GM18517 (cell line): ENCODE results near the gene SLC11A2.

Source experiments
- ATAC-seq: cut with Tn5 transposase; IDR thresholded peaks from one replicate; pipeline ENCODE4 v1.9.1; 2021; ENCODE audit warnings: mild to moderate bottlenecking, moderate library complexity; ENCODE audit not compliant: unreplicated experiment

Gene SLC11A2

GRCh38 chr12:51025836-51026638 is at the start of gene SLC11A2:
Gene SLC11A2, minus strand, starts transcription at chr12:51026384. Its CDS starts 15,656 bp downstream, at chr12:51010728.
- peak; percentile 77 for ATAC-seq

DNA sequence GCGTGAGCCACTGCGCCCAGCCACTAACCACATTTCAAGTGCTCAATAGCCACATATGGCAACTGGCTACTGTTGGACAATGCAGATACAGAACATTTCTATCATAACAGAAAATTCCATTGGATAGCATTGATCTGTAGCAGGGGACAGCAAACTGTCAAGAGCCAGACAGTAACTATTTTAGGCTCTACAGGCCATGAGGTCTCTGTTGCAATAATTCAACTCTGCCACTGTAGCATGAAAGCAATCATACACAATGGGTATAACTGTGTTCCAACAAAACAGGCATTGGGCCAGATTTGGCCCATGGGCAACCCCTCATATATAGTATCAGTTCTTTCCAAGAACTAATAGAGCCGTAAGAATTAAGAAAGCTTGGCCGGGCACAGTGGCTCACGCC is 49.2 kb upstream of the SLC11A2 start:
- ATAC-seq, result no peak

DNA sequence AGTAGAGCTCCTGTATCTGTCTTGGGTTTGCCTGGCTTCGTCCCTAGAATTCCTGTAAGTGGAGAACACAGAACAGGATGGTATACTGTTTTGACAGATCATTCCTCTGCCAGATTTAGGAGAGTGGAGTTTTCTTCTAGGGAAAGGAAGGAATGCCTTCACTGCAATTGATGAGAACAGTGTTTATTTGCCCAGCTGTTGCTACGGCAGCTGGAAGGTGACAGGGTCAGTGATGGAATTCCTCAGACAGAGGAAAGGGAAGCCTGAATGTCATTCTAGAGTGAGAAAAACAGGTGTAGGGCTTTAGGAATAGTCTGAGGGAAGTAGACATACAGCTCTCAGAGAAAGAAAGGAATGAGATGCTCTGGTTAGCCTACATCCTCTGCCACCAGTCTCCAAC is 45.5 kb upstream of the SLC11A2 start:
- ATAC-seq, result no peak

- no peak for ATAC-seq
Observed at GRCh38 chr12:51070004-51070403, 43.8 kb upstream of the SLC11A2 start.

DNA sequence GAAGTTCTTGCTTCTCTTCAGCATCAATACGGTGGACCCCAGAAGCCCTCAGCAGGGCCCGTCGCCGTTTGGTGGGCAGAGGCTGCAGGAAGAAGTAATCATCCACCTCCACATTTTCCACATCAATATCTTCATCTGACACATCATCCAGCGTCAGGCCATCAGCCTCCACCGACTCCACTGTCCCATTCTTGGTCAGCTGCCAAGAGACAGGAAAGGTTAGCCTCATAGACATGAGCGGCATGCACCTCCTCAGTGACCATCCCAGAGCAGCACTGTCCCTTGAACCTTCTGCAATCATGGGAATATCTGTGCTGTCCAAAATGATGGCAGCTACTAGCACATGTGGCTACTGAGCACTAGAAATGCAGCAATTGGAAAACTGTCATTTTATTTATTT is 41.6 kb upstream of the SLC11A2 start:
- no peak for ATAC-seq

DNA sequence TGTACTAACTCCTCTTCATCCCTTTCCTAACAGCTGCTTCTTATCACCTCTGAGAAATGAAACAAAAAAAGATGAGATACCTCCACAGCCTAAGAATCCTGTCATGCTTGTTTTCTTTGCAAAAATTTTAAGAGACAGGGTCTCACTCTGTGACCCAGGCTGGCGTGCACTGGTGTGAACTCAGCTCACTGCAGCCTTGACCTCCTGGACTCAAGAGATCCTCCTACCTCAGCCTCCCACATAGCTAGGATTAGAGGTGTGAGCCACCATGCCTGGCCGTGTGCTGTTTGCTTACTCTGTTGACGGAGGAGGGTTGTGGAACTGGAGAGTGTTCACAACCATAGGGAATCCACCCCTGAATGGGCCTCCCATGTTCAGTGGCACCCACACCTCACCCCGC is 41.0 kb upstream of the SLC11A2 start:
- no peak for ATAC-seq

DNA sequence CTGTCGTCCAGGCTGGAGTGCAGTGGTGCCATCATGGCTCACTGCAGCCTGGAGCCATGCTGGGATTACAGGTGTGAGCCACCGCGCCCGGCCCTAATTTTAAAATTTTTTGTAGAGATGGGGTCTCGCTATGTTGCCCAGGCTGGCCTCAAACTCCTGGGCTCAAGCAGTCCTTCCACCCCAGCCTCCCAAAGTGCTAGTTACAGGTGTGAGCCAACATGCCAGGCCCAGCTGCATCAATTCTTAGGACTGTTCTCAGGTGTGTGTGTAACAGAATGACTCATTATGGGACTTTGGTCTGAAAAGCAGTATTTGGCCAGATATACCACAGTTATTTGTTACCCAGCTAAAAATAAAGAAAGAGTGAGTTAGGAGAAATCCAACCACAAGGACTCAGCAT is 39.3 kb upstream of the SLC11A2 start:
- no peak for ATAC-seq

DNA sequence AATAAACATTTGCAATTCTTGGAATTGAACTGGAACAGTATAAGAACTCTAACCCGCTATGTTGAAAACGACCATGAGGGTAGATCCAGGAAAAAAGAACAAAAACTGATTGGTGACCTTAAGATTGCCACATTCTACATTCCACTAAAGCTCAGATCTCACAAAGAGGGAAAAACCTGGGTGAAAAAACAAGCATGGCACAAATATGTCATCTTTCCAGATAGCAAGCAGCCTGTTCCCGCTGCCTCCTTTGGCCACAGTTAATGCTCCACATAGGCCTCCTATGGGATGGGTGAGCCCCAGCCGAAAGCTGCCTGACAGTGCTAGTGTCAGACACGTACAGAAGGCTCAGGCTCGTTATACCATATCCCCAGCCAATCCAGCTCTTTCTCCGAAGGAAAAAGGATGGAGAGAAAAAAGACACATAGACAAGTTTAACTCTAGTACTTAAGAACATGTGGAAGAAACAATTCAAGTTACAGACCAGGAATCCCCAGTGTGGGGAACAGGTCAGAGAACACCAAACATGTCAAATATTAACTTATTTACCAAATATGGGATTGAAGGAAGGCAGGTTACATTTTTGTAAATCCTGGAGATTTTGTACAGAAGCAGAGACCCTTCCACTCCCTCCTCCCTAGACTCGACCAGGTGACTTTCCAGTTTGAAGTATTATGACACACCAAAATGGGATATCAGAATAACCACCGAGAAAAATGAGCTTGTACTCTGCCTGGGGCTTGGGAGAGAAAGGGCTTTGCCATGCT is 36.6 kb upstream of the SLC11A2 start:
- no peak for ATAC-seq

- no peak for ATAC-seq
Observed at GRCh38 chr12:51059086-51059485, 32.9 kb upstream of the SLC11A2 start.

GRCh38 chr12:51056242-51056641 is 30.1 kb upstream of the SLC11A2 start:
- no peak for ATAC-seq

GRCh38 chr12:51055060-51055459 is 28.9 kb upstream of the SLC11A2 start:
- ATAC-seq, result no peak

DNA sequence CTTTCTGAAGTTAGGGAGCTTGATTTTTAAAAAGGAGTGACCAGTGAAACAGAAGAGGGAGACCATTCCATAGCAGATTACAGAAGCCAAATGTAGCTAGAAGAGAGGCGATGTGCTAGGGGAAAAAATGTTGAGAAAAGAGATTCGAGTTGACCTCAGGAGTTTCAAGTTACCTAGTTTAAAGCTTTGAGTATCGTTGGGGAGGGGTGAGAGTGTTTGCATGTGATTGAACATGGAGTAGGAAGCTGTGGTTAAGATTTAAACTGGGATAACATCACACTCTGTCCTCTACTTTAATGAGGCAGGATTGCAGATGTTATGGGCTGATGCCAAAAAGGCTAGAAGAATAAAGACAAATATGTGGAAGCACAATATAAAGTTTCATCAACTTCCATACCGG is 25.6 kb upstream of the SLC11A2 start:
- no peak for ATAC-seq

DNA sequence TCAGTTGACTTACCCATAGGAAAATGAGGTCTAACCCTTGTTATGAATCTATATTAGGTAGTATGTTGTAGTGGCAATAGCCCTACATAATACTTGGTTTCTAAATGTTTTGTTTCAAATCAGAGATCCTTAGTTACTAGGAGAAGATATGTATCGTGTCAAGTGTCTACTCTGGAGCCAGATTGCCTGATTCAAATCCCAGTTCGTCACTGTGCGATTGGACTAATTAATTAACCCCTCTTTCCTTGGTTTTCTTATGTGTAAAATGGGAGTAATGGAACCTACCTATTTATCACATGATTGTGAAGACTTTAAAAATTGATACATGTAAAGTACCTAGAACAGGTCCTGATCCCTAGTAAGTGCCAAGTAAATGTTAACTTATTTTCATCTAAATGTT is 23.3 kb upstream of the SLC11A2 start:
- ATAC-seq, result no peak

DNA sequence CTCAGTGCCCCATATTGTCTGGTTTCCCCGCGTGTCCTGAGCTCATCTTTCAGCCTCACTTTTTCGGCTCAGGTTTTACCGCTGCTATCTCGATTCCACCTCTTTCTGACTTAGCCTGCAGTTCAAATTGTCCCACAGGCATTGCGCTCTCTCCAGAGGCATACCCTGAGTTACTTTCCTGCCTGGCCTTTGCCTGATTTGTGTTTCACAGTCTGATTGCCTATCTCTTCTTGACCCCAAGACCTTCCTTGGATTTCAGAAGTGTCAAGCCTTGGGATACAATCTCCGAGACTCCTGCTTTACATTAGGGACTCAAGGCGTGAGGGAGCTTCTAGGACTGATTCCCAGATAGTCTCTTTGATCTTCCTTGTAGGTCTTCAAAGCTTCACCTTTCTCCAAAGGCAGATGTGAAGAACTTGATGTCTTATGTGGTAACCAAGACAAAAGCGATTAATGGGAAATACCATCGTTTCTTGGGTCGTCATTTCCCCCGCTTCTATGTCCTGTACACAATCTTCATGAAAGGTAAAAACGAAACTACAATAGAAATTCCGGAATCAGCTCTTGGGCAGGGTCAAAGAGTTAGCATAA is 22.6 kb upstream of the SLC11A2 start:
- no peak for ATAC-seq

- ATAC-seq, result peak; percentile 95
Observed at GRCh38 chr12:51047655-51048540, 21.7 kb upstream of the SLC11A2 start, which contains the start of gene LETMD1. Gene LETMD1, plus strand, starts transcription at chr12:51048327. Its CDS starts 30 bp downstream, at chr12:51048357.

DNA sequence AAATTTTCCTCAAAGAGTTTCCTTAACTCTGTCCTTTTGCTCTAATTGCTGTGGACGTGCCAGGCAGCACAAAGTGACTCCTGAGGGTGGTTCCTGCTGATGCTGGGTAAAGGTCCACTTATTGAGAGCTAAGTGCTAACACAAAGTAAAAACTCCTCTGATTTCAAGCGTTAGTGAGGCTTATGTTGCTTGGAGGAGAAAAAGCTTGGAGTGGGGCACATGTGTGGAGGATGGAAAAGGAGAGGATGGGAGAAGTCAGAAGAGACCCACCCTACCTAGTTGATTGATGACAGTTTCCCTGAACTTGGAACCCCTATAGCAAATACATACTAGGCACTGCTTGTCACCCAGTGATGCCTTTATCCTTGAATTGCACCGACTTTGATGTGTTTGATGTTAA is 10.1 kb upstream of the SLC11A2 start:
- no peak for ATAC-seq

- no peak for ATAC-seq
Observed at GRCh38 chr12:51033457-51034089, 7.4 kb upstream of the SLC11A2 start.

GRCh38 chr12:51033048-51033447 is 6.9 kb upstream of the SLC11A2 start:
- no peak for ATAC-seq

DNA sequence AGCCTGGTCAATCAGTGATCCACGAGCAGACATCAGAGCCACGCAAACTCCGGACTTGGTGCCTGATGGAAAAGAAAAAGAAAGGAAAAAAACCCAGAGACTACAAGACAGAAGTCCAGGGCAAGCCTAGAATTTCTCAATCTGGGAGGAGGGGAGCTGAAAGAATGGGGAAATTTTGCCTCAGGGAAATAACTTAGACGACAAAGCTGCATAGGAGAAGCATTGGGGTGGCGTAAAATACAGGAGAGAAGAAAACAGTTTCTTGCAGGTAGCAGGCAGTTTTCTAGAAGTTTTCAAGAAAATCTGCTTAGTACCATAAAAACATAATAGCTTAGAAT is 2.6 kb upstream of the SLC11A2 start:
- no peak for ATAC-seq

DNA sequence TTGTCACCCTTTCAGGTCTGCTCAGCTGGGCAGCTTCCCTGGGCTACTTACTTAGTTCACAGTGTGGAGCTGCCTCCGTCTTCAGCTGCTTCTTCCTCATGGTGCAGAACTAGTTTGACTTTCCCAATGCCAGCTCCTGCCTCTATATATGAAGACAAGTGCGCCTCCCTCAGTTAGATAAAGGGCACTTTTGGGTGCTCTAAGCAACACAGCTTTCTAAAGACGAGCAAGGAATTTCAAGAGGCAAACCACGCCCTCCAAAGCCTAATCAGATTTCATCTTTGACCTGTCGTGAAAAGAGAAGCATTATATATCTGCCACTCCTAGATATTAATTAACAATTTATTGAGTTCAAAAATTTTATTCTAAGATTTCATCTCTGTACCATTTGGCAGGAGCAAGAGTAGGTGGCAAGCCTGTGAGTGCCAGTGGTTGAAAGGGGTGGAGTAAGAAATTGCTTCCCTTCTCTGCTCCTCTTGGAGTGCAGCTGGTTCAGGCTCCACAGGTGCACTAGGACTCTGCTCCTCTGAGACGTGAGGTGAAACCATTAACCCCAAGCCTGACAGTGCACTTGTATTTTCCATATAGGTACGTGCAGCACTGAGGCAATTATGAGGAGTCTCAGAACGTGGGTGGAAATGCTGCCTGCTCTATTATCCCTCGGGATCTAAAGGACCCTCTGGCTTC is 2.1 kb upstream of the SLC11A2 start:
- no peak for ATAC-seq
